Smooth muscle cell of the brain vasculature (primary cell): Measurements from ENCODE around the gene GNG7.

Source experiments
- DNase-seq: peaks from one replicate; pipeline ENCODE4 v3.0.0-alpha.2; 2012; ENCODE audit warnings: low read depth, low spot score

Gene GNG7

DNA sequence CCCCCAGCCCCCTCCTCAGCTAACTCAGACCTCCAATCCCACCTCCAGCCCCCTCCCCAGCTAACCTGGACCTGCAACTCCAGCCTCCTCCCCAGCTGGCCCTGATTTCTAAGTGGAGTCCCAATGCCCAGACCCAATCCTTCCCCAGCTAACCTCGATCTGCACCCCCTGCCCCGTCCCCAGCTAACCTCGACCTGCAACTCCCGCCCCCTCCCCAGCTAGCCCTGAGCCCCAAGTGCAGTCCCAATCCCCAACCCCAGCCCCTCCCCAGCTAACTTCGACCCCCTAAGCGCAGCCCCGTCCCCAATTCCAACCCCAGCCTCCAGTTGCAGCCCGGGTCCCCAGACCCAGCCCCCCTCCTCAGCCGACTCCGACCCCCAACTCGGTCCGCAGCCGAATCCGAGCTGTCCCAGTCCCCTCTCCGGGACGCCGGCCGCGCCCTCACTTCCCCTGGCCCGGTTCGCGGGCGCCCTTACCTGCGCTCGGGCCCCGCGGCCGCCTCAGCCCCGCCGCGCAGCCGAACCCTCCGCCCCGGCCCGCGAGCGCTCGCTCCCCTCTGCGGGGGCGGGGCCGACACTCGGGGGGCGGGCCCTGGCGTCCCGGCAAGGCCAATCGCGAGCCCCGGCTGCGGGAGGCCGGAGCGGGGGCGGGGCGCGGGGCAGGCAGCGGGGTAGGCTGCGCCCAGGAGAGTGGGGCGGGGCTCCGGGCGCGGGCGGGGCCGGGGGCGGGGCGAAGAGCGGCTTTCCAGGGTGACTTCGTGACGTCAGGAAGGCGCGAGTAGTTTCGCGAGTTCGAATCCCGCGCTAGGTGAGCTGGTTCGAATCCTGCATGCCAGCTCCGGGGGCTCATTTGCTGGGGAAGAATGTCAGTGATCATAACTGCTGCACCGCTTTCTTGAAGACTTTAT, at the start of gene GNG7:
TSS of gene GNG7 (minus strand) at position 525 of the 907 bp plus-strand sequence. CDS start 182,006 bp downstream, outside the sequence.
- peak; percentile 13 for DNase-seq

GRCh38 chr19:2751438-2751830, 48.9 kb upstream of the GNG7 start:
- no peak for DNase-seq

DNA sequence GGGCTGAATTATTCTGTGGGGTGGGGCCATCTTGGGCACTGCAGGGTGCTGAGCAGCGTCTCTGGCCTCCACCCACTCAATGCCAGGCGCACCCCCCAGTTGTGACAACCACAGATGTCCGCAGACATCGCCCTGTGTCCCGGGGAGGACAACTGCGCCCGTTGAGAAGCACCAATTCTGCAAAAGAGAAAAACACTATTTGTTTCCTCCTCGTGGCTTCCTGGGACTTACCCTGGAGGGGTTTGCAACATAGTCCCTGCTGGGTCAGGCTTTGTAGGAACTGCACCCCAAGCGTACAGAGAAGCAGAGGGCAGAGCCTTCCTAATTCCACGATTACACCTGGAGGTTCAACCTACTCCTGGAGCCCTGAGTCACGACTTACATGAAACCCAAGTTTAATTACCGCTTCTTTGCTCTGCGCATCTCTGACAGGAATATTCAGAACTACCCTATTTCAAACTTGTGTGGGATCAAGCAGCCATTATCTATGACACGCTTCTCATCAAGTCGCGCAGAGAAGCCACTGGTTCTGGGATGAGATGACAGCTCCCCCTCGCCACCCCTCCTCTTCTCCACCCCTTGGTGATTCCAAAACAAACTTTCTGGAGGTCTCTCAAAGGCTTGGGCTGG, 48.4 kb upstream of the GNG7 start:
- DNase-seq = no peak

GRCh38 chr19:2747349-2747748, 44.9 kb upstream of the GNG7 start:
- no peak for DNase-seq

DNA sequence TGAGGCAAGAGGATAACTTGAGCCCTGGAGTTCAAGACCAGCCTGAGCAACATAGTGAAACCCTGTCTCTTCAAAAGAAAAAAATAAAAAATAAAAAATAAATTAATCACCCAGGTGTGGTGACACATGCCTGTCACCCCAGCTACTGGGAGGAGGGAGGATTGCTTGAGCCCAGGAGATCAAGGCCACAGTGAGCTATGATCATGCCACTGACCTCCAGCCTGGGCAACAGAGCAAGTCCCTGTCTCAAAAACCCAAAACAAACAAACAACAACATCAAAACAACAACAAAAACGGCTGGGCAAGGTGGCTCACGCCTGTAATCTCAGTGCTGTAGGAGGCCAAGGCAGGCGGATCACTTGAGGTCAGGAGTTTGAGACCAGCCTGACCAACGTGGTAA, 41.6 kb upstream of the GNG7 start:
- DNase-seq = no peak

GRCh38 chr19:2743099-2743498, 40.6 kb upstream of the GNG7 start:
- no peak for DNase-seq

DNA sequence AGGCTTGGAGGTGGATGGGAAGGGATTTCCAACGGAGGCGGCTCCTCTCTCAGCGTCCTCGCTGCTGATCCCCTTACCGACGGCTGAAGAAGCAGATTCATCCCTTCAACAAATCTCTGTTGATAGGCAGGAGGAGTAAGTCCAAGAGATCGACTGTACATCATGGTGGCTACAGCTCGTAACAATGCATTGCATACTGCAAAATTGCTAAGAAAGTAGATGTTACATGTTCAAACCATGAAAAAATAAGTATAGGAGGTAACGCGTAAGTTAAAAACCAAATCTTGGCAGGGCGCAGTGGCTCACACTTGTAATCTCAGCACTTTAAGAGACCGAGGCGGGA, 37.8 kb upstream of the GNG7 start:
- no peak for DNase-seq

DNA sequence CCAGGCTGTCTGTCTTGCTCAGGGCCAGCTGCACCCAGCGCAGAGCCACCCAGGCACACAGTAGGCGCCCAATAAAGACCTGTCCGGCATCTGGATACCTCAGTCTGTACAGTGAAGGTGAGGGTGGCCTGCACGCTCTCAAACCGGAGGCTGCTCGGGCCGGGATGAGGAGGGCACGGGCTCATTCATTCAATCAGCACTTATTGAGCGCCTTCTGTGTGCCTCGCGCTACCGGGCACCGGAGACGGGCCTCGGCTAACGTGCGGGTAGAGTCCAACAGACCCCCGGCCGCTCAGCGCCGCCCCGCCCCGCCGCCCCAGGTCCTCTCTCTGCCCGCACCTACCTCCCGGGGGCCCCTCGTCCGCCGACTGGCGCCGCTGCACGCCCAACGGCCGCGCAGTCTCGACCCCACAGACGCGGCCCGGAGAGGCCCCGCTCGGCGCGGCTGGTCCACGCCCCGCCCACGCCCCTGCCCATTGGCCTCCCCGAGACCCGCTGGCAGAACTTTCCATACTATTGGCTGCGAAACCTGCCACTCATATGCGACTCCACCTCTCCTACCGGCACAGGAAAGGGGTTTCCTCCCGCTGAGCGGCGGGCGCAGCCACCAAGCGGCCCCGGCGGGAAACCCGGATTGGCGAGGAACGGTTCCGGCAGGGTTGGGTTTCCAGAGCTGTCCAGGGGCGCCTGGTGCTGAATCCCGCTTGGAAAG, 37.3 kb upstream of the GNG7 start, which contains the start of gene SLC39A3:
TSS of gene SLC39A3 (minus strand) at position 416 of the 712 bp plus-strand sequence. CDS start 2,760 bp downstream, outside the sequence.
- DNase-seq = peak; percentile 87

DNA sequence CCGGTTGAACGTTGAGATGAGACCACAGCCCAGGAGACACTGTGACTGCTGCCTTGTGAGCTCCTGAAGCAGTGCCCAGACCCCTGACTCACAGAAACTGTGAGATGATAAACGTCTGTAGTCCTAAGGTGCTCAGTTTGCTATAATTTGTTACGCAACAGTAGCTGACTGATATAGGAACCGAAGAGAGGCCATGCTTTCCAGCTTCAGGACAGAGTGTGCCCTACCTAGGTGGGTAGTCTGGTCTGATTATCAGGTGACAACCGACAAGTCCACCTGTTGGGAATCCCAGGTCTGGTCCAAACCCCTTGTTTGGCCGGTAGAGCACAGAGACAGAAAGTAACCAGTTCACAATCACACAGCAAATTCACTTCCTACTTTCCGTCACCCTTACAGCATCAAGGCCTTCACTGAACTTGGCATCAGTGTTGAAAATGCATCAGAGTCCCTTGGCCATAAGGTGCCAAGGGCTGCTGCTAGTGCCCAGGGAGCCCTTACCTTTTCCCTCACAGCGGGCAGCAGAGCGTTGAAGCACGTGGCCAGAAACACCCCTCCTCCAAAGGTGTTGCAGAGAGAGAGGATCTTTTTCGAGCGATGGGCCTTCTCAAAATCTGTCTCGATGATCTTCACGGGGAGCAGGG, 34.2 kb upstream of the GNG7 start:
- no peak for DNase-seq

- DNase-seq = no peak
These were observed 32.9 kb upstream of the GNG7 start for GRCh38 chr19:2735374-2735773.

- no peak for DNase-seq
These were observed 32.2 kb upstream of the GNG7 start for GRCh38 chr19:2734589-2735288.

DNA sequence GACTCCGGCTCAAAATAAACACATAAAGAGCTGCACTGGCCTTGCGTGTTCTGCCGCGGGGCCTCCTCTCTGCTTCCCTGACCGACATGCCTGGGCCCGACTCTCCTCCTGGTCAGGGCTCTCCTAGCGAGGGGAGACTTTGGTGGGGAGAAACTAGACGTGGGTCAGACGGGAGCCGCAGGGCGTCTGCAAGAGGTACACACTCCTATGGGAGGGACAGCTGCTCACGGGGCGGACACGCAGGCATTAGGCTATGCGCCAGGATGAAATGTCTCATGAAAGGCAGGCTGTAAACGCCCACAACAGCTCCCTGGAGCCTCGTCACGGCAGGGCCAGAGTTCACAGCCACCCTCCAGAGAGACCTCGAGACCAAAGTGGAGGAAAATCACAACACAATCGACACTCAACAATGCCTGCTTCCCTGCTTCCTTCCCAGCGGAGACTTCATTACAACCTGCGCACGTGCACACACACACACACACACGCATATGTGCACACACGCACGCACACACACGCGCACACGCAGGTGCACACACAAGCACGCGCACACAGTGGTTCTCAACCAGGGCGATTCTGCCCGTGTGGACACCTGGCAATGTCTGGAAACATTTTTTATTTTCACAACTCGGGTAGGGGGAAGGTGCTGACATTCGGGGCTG, 31.6 kb upstream of the GNG7 start:
- DNase-seq = no peak

DNA sequence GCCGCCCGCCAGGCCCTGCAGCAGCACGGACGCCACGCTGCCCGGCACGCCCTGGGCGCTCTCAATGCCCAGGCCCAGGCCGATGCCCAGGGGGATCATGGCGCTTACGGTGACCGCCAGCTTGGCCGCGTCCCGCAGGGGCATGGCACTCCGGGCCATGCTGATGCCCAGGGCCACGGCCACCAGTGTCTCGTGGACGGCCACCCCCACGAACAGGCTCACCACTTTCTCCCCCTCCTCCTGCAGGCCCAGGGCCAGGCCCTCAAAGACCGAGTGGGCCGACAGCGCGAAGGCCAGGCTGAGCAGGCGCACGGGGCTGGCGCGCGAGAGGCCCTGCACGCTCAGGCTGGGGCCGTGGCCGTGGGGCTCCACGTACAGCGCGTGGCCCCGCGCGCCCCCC, 30.4 kb upstream of the GNG7 start:
- DNase-seq = no peak

DNA sequence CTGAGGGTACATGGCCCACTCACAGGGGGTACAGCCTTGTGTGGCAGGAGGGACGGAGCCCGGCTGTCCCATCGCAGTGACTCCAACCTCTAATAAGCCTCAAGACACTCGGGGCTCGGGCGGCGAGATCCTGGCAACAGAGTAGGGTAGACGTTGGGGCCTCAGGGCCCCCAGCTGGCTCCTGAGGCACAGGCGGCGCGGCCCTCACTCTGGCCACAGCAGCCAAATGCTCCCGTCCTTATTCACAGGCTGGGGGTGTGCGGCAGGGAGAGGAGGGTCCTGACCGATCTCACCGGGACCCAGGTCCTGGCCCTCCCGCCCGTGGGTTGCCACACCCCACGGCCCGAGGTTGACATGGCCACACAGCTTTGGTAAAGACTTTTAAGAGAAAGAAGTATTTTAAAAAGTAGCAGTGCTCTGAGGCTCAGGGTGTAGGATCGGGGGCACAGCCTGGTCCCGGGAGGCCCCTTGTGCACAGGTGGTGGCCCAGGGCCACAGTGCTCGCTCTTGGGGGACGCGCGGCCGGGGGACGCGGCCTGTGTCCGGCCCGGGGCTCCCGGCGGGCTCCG, 29.7 kb upstream of the GNG7 start:
- no peak for DNase-seq

DNA sequence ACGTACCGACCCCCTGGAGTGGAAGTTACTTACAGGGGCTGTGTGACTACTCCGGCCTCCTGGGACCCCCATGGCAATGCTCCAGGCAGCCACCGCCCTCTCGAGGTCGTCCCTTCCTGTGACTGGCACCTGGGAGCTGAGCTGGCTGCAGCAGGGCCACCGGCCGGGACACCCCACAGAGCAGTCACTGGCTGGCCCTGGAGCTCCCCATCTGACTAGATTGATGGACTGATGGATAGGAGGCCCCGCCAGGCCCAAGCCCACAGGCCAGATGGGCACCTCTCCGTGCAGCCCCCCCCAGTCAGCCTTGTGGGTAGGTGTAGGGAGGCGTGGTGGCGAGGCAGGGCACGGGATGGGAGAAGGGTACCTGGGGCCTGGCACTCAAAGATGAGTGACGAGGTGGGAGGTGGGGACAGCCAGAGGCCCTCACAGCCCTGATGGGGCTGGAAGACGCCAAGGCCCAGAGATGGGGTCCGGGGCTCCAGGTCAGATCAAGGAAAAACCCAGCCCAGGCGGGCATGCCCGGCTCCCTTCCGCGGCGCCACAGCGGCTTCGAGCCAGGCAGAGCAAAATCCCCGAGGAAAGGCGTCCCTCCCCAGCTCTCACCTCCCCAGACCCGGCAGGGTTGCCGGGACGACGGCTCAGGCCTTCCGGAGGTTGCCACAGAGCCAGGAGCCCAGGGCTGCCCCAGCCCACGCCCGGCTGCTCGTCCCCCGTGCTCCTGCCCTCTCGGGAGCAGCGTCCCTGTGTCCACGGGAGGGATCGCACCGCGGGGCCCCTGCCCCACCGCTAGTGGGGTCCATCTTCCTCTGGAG, 28.9 kb upstream of the GNG7 start:
- no peak for DNase-seq

- no peak for DNase-seq
These were observed 27.7 kb upstream of the GNG7 start for GRCh38 chr19:2729943-2730818.

GRCh38 chr19:2728783-2729387, 26.4 kb upstream of the GNG7 start:
- no peak for DNase-seq

- no peak for DNase-seq
These were observed 25.1 kb upstream of the GNG7 start for GRCh38 chr19:2727640-2727944.
